Right lung (tissue), 10 donors: ENCODE results near the gene KIR3DL3. TPM values are rescaled to one million over a fixed set of nuclear protein-coding genes. Genes with fewer than 3 reads are reported as not detected.
A peak's percentile ranks its signal among the peaks of the same experiment; 100 is the strongest.
"Not testable (repeated sequence)": the region's sequence is repeated elsewhere in the genome, so short reads cannot be mapped to it uniquely, and the experiment has no call there.

ENCODE experiments used
- DNase-seq, 2 donors: peaks; one replicate each; pipeline ENCODE4 v3.0.0-alpha.2; 2013
- long read RNA-seq, 8 donors: transcript quantifications; one replicate each; lab custom pipeline, GENCODE V29; 2026
- polyA plus RNA-seq, 5 donors: library from polyadenylated mRNA; unstranded; fragments of 120-200 nt; gene quantifications; one replicate each; pipeline versions ENCODE4 v1.2.1 to v1.2.3, GENCODE V29; 2013; ENCODE audit warnings: inconsistent platforms in 1 of 5, low replicate concordance in 1 of 5; ENCODE audit not compliant: insufficient read length in 5 of 5, insufficient read depth in 1 of 5

KIR3DL3 gene
- not detected for polyA plus RNA-seq
- long read RNA-seq, donor 1: 0 reads
- long read RNA-seq, donor 2: 0 reads
- long read RNA-seq, donor 3: 0 reads
- long read RNA-seq, donor 4: 0 reads
- long read RNA-seq, donor 5: 0 reads
- long read RNA-seq, donor 6: 0 reads
- long read RNA-seq, donor 7: 0 reads
- long read RNA-seq, donor 8: 0 reads

DNA sequence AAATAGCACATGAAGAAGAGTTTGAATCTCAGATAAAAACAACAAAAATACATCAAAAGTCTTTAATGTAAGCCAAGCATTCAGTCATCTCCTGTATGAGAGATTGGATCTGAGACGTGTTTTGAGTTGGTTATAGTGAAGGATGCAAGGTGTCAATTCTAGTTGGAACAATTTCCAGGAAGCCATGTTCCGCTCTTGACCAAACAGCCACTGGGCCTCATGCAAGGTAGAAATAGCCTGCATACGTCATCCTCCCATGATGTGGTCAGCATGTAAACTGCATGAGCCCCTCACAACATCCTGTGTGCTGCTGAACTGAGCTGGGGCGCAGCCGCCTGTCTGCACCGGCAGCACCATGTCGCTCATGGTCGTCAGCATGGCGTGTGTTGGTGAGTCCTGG lies at the start of gene KIR3DL3:
Gene KIR3DL3 (plus strand): TSS at position 301 of the 400 bp plus-strand sequence. CDS start 55 bp downstream, at position 356.
- no peak for DNase-seq

GRCh38 chr19:54676210-54676834 lies 47.9 kb upstream of the KIR3DL3 start:
- peak; percentile 2 to 16 for DNase-seq

GRCh38 chr19:54677217-54677616 lies 47.0 kb upstream of the KIR3DL3 start:
- DNase-seq: no peak

DNA sequence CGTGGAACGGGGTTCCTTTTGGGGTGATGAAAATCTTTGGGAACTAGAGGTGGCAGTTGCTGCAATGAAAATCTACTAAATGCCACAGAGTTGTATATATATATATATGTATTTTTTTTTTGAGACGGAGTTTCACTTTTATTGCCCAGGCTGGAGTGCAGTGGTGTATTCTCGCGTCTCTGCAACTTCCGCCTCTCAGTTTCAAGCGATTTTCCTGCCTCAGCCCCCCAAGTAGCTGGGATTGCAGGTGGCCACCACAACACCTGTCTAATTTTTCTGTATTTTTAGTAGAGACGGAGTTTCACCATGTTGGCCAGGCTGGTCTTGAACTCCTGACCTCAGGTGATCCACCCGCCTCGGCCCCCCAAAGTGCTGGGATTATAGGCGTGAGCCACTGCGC lies 42.6 kb upstream of the KIR3DL3 start:
- not testable (repeated sequence) for DNase-seq

DNA sequence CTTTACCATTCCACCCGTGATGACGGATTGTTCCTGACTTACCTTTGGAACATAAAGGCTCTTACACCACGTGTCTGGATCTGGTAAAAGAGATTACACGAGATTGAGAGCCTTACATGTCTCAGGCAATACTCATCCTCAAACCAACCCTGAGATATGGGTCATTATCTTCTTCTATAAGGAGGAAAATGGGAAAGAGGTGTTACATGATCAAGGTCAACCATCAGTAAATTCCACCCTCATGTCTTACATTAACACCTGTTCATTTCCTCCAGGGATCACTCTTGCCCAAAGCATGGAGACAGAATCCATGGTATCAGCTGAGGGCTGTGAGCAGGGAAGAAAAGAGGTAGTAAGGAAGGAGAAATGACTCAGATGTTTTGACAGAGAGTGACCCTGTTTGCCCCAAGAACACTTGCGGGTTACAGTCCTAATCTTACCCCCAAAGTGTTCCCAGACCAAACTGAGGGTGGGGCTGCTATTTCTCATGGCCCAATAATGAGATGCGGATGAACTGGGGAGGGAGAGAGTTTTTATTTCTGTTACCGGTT lies 41.9 kb upstream of the KIR3DL3 start:
- DNase-seq: no peak

GRCh38 chr19:54684527-54684926 lies 39.7 kb upstream of the KIR3DL3 start:
- DNase-seq: peak in 1 of 2 donors; percentile 31

DNA sequence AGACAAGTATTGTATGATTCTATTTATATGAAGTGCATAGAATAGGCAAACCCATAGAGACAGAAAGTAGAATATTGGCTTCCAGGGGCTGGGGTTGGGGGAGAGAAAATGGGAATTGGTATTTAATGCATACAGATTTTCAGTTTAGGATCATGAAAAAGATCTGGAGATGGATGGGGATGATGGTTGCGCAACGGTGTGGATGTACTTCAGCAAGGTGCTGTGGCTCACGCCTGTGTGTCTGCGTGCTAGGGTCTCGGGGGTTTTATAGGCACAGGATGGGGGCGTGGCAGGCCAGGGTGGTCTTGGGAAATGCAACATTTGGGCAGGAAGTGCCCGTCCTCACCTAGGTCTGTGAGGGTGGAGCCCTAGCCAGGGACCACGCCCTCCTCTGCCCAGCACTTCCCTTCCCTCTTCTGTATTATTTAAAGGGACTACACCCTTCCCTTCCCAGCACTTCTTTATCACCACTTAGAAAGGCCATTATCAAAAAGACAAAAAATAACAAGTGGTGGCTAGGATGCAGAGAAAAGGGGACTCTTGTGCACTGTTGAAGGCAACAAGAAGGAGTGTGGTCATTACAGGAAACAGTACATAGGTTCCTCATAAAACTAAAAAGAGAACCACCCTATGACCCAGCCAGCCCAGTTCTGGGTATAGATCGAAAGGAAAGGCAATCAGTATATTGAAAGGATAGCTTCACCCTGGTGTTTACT lies 32.5 kb upstream of the KIR3DL3 start:
- DNase-seq: no peak

- no peak for DNase-seq
These were observed 32.0 kb upstream of the KIR3DL3 start for GRCh38 chr19:54692298-54692615.

- DNase-seq: no peak
These were observed 29.6 kb upstream of the KIR3DL3 start for GRCh38 chr19:54694648-54695047.

DNA sequence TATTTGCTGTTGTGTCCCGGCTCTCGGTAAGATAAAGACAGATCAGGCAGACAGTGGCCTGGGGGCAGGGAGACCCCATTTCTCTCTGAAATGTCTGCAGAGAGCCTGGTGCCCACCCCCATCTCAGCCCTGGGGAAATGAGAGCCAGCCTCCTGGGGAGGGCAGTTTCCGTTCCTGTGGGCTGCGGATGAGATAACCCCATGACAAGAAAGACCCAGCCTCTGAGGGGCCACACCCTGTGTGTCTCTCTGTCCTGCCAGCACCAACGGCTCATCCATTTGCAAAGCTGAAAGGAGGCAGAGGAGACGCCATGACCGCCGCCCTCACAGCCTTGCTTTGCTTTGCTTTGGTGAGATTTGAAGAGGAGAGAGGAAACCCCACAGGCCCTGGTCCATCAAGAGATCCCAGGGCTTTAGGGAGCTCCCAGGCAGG lies 28.1 kb upstream of the KIR3DL3 start:
- DNase-seq: no peak

DNA sequence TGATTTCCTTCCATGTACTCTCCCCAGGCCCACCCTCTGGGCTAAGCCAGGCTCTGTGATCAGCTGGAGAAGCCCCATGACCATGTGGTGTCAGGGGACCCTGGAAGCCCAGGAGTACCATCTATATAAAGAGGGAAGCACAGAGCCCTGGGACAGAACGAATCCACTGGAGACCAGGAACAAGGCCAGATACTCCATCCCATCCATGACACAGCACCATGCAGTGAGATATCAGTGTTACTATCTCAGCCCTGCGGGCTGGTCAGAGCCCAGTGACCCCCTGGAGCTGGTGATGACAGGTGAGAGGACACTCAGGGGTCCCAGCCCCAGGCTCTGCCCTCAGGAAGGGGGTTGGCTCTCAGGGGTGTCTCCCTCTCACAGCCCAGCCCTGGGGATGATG lies 27.5 kb upstream of the KIR3DL3 start:
- no peak for DNase-seq

DNA sequence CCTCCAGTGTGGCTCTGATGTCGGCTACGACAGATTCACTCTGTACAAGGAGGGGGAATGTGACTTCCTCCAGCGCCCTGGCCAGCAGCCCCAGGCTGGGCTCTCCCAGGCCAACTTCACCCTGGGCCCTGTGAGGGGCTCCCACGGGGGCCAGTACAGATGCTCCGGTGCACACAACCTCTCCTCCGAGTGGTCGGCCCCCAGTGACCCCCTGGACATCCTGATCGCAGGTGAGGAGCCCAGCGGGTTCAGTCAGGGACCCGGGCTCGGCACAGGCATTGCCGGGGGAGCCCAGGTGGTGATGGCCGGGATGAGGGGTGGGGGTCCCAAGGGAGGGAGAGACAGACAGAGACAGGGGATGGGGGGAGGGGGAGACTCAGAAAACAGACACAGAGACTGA lies 26.5 kb upstream of the KIR3DL3 start:
- DNase-seq: not testable (repeated sequence)

DNA sequence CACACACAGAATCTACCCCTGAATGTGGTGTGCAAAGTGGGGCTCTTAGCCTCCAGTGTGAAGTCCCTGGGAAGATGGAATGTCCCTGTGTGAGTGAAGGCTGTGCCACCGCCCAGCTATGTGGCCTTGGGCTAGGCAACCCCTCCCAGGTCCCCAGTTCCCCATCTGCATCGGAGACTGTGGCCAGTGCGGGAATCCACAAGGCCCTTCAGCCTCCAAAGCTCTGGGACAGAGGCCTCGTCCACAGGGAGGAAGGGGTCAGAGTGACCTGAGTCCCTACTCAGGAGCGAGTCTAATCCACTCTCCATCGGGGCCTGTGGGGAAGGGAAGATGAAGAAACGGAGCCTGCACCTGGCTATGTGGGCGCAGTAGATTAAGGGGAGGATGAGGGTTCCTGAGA lies 19.3 kb upstream of the KIR3DL3 start:
- no peak for DNase-seq

DNA sequence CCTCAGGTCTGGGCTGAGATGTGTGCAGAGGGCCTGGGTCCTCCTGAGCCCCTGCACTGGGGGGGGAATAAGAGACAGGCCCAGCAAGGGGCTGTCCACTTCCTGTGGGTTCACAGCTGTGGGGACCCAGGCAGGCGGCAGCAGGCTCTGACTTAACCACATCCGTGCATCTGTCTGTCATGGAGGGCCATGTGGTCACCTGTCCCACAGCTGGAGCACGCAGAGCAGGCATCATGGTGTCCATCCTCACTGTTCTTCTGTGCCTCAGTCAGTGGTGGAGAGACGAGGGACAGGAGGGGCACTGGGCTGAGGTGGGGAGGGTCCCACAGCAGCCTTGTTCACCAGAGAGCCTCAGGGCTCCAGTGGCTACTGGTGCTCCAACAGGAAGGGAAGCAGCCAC lies 16.3 kb upstream of the KIR3DL3 start:
- no peak for DNase-seq

- DNase-seq: no peak
These were observed 15.5 kb upstream of the KIR3DL3 start for GRCh38 chr19:54708781-54709180.

DNA sequence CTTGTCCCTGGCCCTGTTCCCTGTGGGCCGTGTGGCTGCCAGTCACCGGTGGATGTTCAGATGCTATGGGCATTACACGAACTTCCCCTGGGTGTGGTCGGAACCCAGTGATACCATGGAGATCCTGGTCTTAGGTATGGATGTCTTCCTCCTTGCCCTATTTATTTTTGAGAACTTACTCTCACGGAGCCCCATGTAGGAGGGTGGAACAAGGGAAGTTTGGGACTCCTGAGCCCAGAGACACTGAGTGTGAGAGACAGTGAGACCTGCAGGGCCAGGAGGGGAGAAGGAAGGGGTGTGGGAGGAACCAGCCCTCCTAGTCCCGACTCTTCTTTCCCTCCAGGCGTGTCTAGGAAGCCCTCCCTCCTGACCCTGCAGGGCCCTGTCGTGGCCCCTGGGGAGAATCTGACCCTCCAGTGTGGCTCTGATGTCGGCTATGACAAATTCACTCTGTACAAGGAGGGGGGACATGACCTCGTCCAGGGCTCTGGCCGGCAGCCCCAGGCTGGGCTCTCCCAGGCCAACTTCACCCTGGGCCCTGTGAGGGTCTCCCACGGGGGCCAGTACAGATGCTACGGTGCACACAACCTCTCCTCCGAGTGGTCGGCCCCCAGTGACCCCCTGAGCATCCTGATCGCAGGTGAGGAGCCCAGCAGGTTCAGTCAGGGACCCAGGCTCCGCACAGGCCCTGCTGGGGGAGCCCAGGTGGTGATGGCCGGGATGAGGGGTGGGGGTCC lies 14.9 kb upstream of the KIR3DL3 start:
- no peak for DNase-seq

DNA sequence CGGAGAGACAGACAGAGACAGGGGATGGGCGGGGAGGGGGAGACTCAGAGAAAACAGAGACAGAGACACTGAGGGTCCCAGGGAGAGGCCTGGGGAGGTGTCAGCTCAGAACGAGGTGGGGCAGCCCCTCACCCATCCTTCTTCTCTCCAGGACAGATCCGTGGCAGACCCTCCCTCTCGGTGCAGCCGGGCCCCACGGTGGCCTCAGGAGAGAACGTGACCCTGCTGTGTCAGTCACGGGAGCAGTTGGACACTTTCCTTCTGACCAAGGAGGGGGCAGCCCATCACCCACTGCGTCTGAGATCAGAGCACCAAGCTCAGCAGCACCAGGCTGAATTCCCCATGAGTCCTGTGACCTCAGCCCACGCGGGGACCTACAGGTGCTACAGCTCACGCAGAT lies 14.3 kb upstream of the KIR3DL3 start:
- DNase-seq: not testable (repeated sequence)

DNA sequence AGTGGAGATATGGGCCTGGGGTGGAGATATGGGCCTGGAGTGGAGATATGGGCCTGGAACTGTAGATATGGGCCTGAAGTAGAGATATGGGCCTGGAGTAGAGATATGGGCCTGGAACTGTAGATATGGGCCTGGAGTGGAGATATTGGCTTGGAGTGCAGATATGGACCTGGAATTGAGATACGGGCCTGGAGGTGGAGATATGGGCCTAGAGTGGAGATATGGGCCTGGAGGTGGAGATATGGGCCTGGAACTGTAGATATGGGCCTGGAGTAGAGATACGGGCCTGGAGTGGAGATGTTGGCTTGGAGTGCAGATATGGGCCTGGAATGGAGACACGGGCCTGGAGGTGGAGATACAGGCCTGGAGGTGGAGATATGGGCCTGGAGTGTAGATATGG lies 402 bp downstream of the KIR3DL3 start:
- DNase-seq: no peak

DNA sequence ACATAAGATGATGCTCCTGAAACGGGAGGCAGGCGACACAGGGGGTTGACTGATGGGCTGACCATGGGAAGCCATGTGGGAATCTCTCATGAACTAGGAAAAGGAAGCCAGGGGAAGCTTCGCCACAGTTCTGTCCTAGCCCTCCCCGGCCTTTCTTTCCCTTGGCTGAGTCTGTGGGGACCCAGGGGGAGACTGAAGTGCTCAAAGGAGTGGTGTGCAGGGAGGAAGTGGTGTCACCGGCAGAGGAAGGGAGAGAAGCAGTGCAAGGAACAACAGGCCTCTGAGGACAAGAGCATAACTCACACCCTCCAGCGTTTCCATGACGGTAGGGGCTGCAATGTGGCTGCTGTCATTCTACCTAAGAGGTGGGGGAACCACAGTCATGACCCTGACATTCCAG lies 1.1 kb downstream of the KIR3DL3 start:
- DNase-seq: no peak

DNA sequence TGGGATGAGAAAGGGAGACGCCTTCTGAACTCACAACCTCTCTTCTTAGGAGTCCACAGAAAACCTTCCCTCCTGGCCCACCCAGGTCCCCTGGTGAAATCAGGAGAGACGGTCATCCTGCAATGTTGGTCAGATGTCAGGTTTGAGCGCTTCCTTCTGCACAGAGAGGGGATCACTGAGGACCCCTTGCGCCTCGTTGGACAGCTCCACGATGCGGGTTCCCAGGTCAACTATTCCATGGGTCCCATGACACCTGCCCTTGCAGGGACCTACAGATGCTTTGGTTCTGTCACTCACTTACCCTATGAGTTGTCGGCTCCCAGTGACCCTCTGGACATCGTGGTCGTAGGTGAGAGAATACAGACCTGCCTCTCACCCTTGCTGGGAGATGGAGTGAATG lies 3.3 kb downstream of the KIR3DL3 start:
- DNase-seq: no peak

DNA sequence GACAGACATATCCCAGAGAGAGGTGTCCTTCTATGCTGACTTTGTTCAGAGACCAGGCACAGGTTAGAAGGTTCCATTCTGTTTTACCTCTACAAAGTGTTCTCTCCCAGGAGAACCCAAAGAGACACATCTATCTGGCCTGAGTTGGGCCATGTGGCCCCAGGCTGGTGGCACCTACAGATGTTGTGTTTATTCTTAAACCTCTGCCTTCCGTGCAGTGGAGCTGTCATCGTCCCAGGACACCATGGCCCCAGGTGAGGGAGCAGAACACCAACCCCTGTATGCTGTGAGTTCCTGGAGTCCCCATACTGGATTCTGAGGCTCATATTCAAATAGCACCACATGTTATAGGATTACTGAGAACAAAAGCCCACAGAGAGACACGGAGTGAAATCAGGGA lies 3.9 kb downstream of the KIR3DL3 start:
- DNase-seq: no peak
